Heart left ventricle (tissue), 13 donors: ENCODE measurements around the gene PRR23A.

Source experiments
- POLR2A ChIP-seq, 2 donors: fragments of 450-650 bp; IDR thresholded peaks; one replicate each; pipeline ENCODE4 v1.6.1; 2017; ENCODE audit warnings: antibody characterized with exemption in 2 of 2, mild to moderate bottlenecking in 2 of 2, moderate library complexity in 2 of 2
- TF ChIP-seq, protein P1 (sequence below), 12 donors: fragments of 200-600 bp; sonication (generic) in 4 of 12; IDR thresholded peaks; one replicate each; pipeline versions ENCODE4 v1.5.0 to v1.8.0; 2018 to 2022; ENCODE audit warnings: antibody characterized with exemption in 12 of 12, mild to moderate bottlenecking in 5 of 12
- donor health status: ischemic (EF 13 %, LVEDD 7.1; RV severe dilation, severe dysfunction).
- donor health status: DM: no; HTN: yes; CAD: no.
- donor health status: DM: no; HTN: no; CAD: no.
- donor health status: ischemic (EF 25% LVEDD 6.9; RV normal size, moderate dysfunction).
- donor health status: ischemic (EF 25% LVEDD 5.7; RV mildly dilated, moderate dysfunction).
- donor health status: ischemic (EF 35%, LVEDD 5.7; RV mildly dilated, moderate dysfunction).
- donor health status: nonischemic (EF 11% LVEDD 7.7; RV severe dilation, severe dysfunction).
- donor health status: DM: yes; HTN: yes; CAD: no.
- donor health status: PGD.
- donor health status: ischemic (EF 29% LVEDD 5.4; RV normal size, mild dysfunction).
- donor health status: nonischemic (EF 23%, LVEDD 6.1; RV moderate dilation, normal function).

DNA sequence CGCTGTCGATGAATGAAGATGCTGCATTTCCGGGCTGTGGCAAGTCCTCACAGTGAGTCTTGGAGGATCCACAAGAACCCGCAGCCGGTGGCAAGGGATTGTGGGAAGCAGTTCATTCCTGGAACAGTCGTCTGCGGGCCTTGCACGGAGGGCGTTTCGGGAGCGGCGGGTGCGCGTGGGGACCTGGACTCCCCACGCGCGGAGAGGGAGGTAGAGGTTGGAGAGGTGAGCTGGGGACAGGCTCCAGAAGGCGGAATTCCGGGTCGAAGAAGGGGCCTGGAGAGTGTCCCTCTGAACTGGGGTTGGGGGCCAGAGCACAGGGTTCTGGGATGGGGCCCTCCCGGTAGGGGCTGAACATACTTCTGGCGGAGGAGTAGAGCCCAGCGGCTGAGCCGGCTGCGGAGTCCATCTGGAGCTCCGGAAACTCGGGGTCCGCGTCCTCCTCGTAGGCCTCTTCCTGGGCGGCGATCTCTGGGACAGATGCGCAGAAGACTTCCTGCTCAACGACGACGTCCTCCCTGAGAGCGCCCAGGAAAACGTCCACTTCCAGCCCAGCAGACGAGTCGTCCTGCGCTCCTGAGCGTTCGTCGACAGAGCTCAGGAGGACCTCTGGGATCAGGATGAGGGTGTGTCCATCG, 593 bp downstream of the PRR23A start:
- TF ChIP-seq POLR2A (IDR thresholded peaks at IDR 0.05), result no peak
- TF ChIP-seq, protein P1, sequence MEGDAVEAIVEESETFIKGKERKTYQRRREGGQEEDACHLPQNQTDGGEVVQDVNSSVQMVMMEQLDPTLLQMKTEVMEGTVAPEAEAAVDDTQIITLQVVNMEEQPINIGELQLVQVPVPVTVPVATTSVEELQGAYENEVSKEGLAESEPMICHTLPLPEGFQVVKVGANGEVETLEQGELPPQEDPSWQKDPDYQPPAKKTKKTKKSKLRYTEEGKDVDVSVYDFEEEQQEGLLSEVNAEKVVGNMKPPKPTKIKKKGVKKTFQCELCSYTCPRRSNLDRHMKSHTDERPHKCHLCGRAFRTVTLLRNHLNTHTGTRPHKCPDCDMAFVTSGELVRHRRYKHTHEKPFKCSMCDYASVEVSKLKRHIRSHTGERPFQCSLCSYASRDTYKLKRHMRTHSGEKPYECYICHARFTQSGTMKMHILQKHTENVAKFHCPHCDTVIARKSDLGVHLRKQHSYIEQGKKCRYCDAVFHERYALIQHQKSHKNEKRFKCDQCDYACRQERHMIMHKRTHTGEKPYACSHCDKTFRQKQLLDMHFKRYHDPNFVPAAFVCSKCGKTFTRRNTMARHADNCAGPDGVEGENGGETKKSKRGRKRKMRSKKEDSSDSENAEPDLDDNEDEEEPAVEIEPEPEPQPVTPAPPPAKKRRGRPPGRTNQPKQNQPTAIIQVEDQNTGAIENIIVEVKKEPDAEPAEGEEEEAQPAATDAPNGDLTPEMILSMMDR (IDR thresholded peaks at IDR 0.05), result no peak
